ENCODE data around the gene FGFBP3.
A peak's percentile ranks its signal among the peaks of the same experiment; 100 is the strongest.

The FGFBP3 gene
- total RNA-seq = 1.2 to 2.4 (median 2.1) reads per million in 3 donors

- H3K9me3 ChIP-seq (ENCODE audit: control insufficient read depth, low read length) = no peaks in the 10 kb centered on the region
- H3K4me1 ChIP-seq (ENCODE audit: control insufficient read depth, insufficient read depth, low read length, poor library complexity, severe bottlenecking) = peaks cover 13% of the 10 kb centered on the region
- H3K4me3 ChIP-seq (ENCODE audit: insufficient read depth, low read depth, low read length, poor library complexity, severe bottlenecking) = peak within 1 kb of the TSS; percentile 77
- no peak for DNase-seq
- H3K27me3 ChIP-seq (replicated peaks; ENCODE audit: control insufficient read depth, insufficient read depth, low read length, poor library complexity, severe bottlenecking) = no peaks in the 10 kb centered on the region
- no peaks in the 10 kb centered on the region for H3K36me3 ChIP-seq (ENCODE audit: control insufficient read depth, insufficient read depth, low read length)
- H3K27ac ChIP-seq (ENCODE audit: insufficient read depth, low read length, poor library complexity, severe bottlenecking) = peak within 1 kb of the TSS; percentile 50
These were observed at the start of gene FGFBP3 for GRCh38 chr10:91909117-91909677. TSS of gene FGFBP3 (minus strand) at chr10:91909486. CDS start at chr10:91908969, 517 bp downstream.

- H3K36me3 ChIP-seq (ENCODE audit: control insufficient read depth, insufficient read depth, low read length) = peaks cover 76% of the 10 kb centered on the region
- H3K27ac ChIP-seq (ENCODE audit: insufficient read depth, low read length, poor library complexity, severe bottlenecking) = no peak overlapping the region
- no peak overlapping the region for H3K4me3 ChIP-seq (ENCODE audit: insufficient read depth, low read depth, low read length, poor library complexity, severe bottlenecking)
- no peak for DNase-seq
- no peaks in the 10 kb centered on the region for H3K4me1 ChIP-seq (ENCODE audit: control insufficient read depth, insufficient read depth, low read length, poor library complexity, severe bottlenecking)
- H3K27me3 ChIP-seq (replicated peaks; ENCODE audit: control insufficient read depth, insufficient read depth, low read length, poor library complexity, severe bottlenecking) = no peaks in the 10 kb centered on the region
- no peaks in the 10 kb centered on the region for H3K9me3 ChIP-seq (ENCODE audit: control insufficient read depth, low read length)
These were observed 47.8 kb upstream of the FGFBP3 start for GRCh38 chr10:91957091-91957490.

GRCh38 chr10:91955114-91955513, 45.8 kb upstream of the FGFBP3 start:
- H3K27me3 ChIP-seq (replicated peaks; ENCODE audit: control insufficient read depth, insufficient read depth, low read length, poor library complexity, severe bottlenecking) = no peaks in the 10 kb centered on the region
- H3K27ac ChIP-seq (ENCODE audit: insufficient read depth, low read length, poor library complexity, severe bottlenecking) = no peak overlapping the region
- DNase-seq = no peak

GRCh38 chr10:91953600-91954160, 44.4 kb upstream of the FGFBP3 start:
- Histone ChIP-seq H3K27ac (ENCODE audit: insufficient read depth, low read length, poor library complexity, severe bottlenecking) (no peak overlapping the region), H3K9me3 (ENCODE audit: control insufficient read depth, low read length) (no peaks in the 10 kb centered on the region), H3K36me3 (ENCODE audit: control insufficient read depth, insufficient read depth, low read length) (peaks cover 55% of the 10 kb centered on the region)

More at GRCh38 chr10:91955114-91955513, 45.8 kb upstream of the FGFBP3 start:
- H3K4me1 ChIP-seq (ENCODE audit: control insufficient read depth, insufficient read depth, low read length, poor library complexity, severe bottlenecking) = no peaks in the 10 kb centered on the region
- H3K9me3 ChIP-seq (ENCODE audit: control insufficient read depth, low read length) = no peaks in the 10 kb centered on the region
- no peak overlapping the region for H3K4me3 ChIP-seq (ENCODE audit: insufficient read depth, low read depth, low read length, poor library complexity, severe bottlenecking)
- peaks cover 66% of the 10 kb centered on the region for H3K36me3 ChIP-seq (ENCODE audit: control insufficient read depth, insufficient read depth, low read length)

GRCh38 chr10:91944880-91945630, 35.8 kb upstream of the FGFBP3 start:
- no peak overlapping the region for H3K27ac ChIP-seq (ENCODE audit: insufficient read depth, low read length, poor library complexity, severe bottlenecking)
- no peaks in the 10 kb centered on the region for H3K9me3 ChIP-seq (ENCODE audit: control insufficient read depth, low read length)
- no peaks in the 10 kb centered on the region for H3K4me1 ChIP-seq (ENCODE audit: control insufficient read depth, insufficient read depth, low read length, poor library complexity, severe bottlenecking)
- no peak for DNase-seq
- peaks cover 31% of the 10 kb centered on the region for H3K36me3 ChIP-seq (ENCODE audit: control insufficient read depth, insufficient read depth, low read length)
- H3K27me3 ChIP-seq (replicated peaks; ENCODE audit: control insufficient read depth, insufficient read depth, low read length, poor library complexity, severe bottlenecking) = no peaks in the 10 kb centered on the region
- H3K4me3 ChIP-seq (ENCODE audit: insufficient read depth, low read depth, low read length, poor library complexity, severe bottlenecking) = no peak overlapping the region

More at GRCh38 chr10:91953600-91954160, 44.4 kb upstream of the FGFBP3 start:
- Histone ChIP-seq H3K4me3 (ENCODE audit: insufficient read depth, low read depth, low read length, poor library complexity, severe bottlenecking) (no peak overlapping the region), H3K27me3 (replicated peaks; ENCODE audit: control insufficient read depth, insufficient read depth, low read length, poor library complexity, severe bottlenecking) (no peaks in the 10 kb centered on the region), H3K4me1 (ENCODE audit: control insufficient read depth, insufficient read depth, low read length, poor library complexity, severe bottlenecking) (no peaks in the 10 kb centered on the region)
- no peak for DNase-seq

- no peak overlapping the region for H3K4me3 ChIP-seq (ENCODE audit: insufficient read depth, low read depth, low read length, poor library complexity, severe bottlenecking)
- no peaks in the 10 kb centered on the region for H3K27me3 ChIP-seq (replicated peaks; ENCODE audit: control insufficient read depth, insufficient read depth, low read length, poor library complexity, severe bottlenecking)
- H3K4me1 ChIP-seq (ENCODE audit: control insufficient read depth, insufficient read depth, low read length, poor library complexity, severe bottlenecking) = no peaks in the 10 kb centered on the region
- DNase-seq = no peak
- no peak overlapping the region for H3K27ac ChIP-seq (ENCODE audit: insufficient read depth, low read length, poor library complexity, severe bottlenecking)
- no peaks in the 10 kb centered on the region for H3K9me3 ChIP-seq (ENCODE audit: control insufficient read depth, low read length)
- H3K36me3 ChIP-seq (ENCODE audit: control insufficient read depth, insufficient read depth, low read length) = peaks cover 29% of the 10 kb centered on the region
These were observed 32.1 kb upstream of the FGFBP3 start for GRCh38 chr10:91941426-91941825.

GRCh38 chr10:91939653-91940052, 30.4 kb upstream of the FGFBP3 start:
- no peaks in the 10 kb centered on the region for H3K9me3 ChIP-seq (ENCODE audit: control insufficient read depth, low read length)
- no peaks in the 10 kb centered on the region for H3K27me3 ChIP-seq (replicated peaks; ENCODE audit: control insufficient read depth, insufficient read depth, low read length, poor library complexity, severe bottlenecking)
- H3K36me3 ChIP-seq (ENCODE audit: control insufficient read depth, insufficient read depth, low read length) = peaks cover 32% of the 10 kb centered on the region
- no peak for DNase-seq
- no peak overlapping the region for H3K27ac ChIP-seq (ENCODE audit: insufficient read depth, low read length, poor library complexity, severe bottlenecking)
- no peaks in the 10 kb centered on the region for H3K4me1 ChIP-seq (ENCODE audit: control insufficient read depth, insufficient read depth, low read length, poor library complexity, severe bottlenecking)
- H3K4me3 ChIP-seq (ENCODE audit: insufficient read depth, low read depth, low read length, poor library complexity, severe bottlenecking) = no peak overlapping the region

- DNase-seq = no peak
- H3K9me3 ChIP-seq (ENCODE audit: control insufficient read depth, low read length) = no peaks in the 10 kb centered on the region
- peaks cover 22% of the 10 kb centered on the region for H3K36me3 ChIP-seq (ENCODE audit: control insufficient read depth, insufficient read depth, low read length)
- H3K4me1 ChIP-seq (ENCODE audit: control insufficient read depth, insufficient read depth, low read length, poor library complexity, severe bottlenecking) = no peaks in the 10 kb centered on the region
- no peak overlapping the region for H3K27ac ChIP-seq (ENCODE audit: insufficient read depth, low read length, poor library complexity, severe bottlenecking)
- H3K4me3 ChIP-seq (ENCODE audit: insufficient read depth, low read depth, low read length, poor library complexity, severe bottlenecking) = no peak overlapping the region
- H3K27me3 ChIP-seq (replicated peaks; ENCODE audit: control insufficient read depth, insufficient read depth, low read length, poor library complexity, severe bottlenecking) = no peaks in the 10 kb centered on the region
These were observed 26.6 kb upstream of the FGFBP3 start for GRCh38 chr10:91935886-91936285.

GRCh38 chr10:91932737-91933136, 23.5 kb upstream of the FGFBP3 start:
- Histone ChIP-seq H3K9me3 (ENCODE audit: control insufficient read depth, low read length) (no peaks in the 10 kb centered on the region), H3K27ac (ENCODE audit: insufficient read depth, low read length, poor library complexity, severe bottlenecking) (no peak overlapping the region), H3K4me3 (ENCODE audit: insufficient read depth, low read depth, low read length, poor library complexity, severe bottlenecking) (no peak overlapping the region), H3K4me1 (ENCODE audit: control insufficient read depth, insufficient read depth, low read length, poor library complexity, severe bottlenecking) (peaks cover 4% of the 10 kb centered on the region), H3K36me3 (ENCODE audit: control insufficient read depth, insufficient read depth, low read length) (peaks cover 22% of the 10 kb centered on the region), H3K27me3 (replicated peaks; ENCODE audit: control insufficient read depth, insufficient read depth, low read length, poor library complexity, severe bottlenecking) (no peaks in the 10 kb centered on the region)
- DNase-seq = no peak

All from effector memory CD4-positive, alpha-beta T cell (primary cell).